Liver (tissue), 9 donors: Measurements from ENCODE around the gene CNOT4. TPM values are rescaled to one million over a fixed set of nuclear protein-coding genes. Genes with fewer than 3 reads are reported as not detected.
"Not testable (repeated sequence)": the region's sequence is repeated elsewhere in the genome, so short reads cannot be mapped to it uniquely, and the experiment has no call there.

Experiments
- DNase-seq: peaks from one replicate; pipeline ENCODE4 v3.0.0-alpha.2; 2017; ENCODE audit warnings: low spot score
- H3K27ac ChIP-seq, 2 donors: one replicate each; pipeline ENCODE4 v1.7.0; 2013; ENCODE audit warnings: inconsistent platforms in 2 of 2, low read length in 2 of 2, control low read depth in 1 of 2, low read depth in 1 of 2, mild to moderate bottlenecking in 1 of 2
- H3K27me3 ChIP-seq, 4 donors: one replicate each; pipeline versions ENCODE4 v1.6.1 to v1.7.0; 2013; ENCODE audit warnings: low read length in 3 of 4, inconsistent platforms in 1 of 4, mild to moderate bottlenecking in 1 of 4, moderate library complexity in 1 of 4; ENCODE audit not compliant: control insufficient read depth in 4 of 4, insufficient read depth in 4 of 4
- H3K36me3 ChIP-seq, 4 donors: one replicate each; pipeline versions ENCODE4 v1.6.1 to v1.7.0; 2013; ENCODE audit warnings: low read length in 3 of 4, mild to moderate bottlenecking in 3 of 4, low read depth in 1 of 4, moderate library complexity in 1 of 4; ENCODE audit not compliant: control insufficient read depth in 4 of 4, insufficient read depth in 3 of 4
- H3K4me1 ChIP-seq, 4 donors: one replicate each; pipeline versions ENCODE4 v1.6.1 to v1.7.0; 2013; ENCODE audit warnings: low read length in 3 of 4, mild to moderate bottlenecking in 3 of 4, moderate library complexity in 1 of 4; ENCODE audit not compliant: control insufficient read depth in 4 of 4, insufficient read depth in 4 of 4
- H3K4me3 ChIP-seq, 3 donors: one replicate each; pipeline versions ENCODE4 v1.6.1 to v1.7.0; 2013; ENCODE audit warnings: low read length in 3 of 3, control low read depth in 1 of 3, low read depth in 1 of 3, mild to moderate bottlenecking in 1 of 3
- H3K9ac ChIP-seq, 2 donors: one replicate each; pipeline ENCODE4 v1.7.0; 2013; ENCODE audit warnings: low read length in 2 of 2, mild to moderate bottlenecking in 2 of 2, moderate library complexity in 2 of 2, control low read depth in 1 of 2, low read depth in 1 of 2
- H3K9me3 ChIP-seq, 4 donors: one replicate each; pipeline versions ENCODE4 v1.6.1 to v1.7.0; 2013; ENCODE audit warnings: low read length in 3 of 4; ENCODE audit not compliant: control insufficient read depth in 4 of 4
- EGR1 ChIP-seq, 2 donors: IDR thresholded peaks; 2 replicates each; pipeline ENCODE4 v1.6.1; 2016 to 2018; ENCODE audit warnings: antibody characterized with exemption in 2 of 2, low read depth in 2 of 2
- FOXA1 ChIP-seq: IDR thresholded peaks from 2 replicates; pipeline ENCODE4 v1.6.1; 2016; ENCODE audit warnings: antibody characterized with exemption
- GABPA ChIP-seq, 2 donors: IDR thresholded peaks in 1 of 2; conservative IDR thresholded peaks in 1 of 2; 2 replicates each; pipeline ENCODE4 v1.6.1; 2016; ENCODE audit warnings: antibody characterized with exemption in 2 of 2, mild to moderate bottlenecking in 1 of 2, moderate library complexity in 1 of 2
- HNF4G ChIP-seq: IDR thresholded peaks from 2 replicates; pipeline ENCODE4 v1.6.1; 2016; ENCODE audit warnings: antibody characterized with exemption
- SP1 ChIP-seq: IDR thresholded peaks from 2 replicates; pipeline ENCODE4 v1.6.1; 2018; ENCODE audit warnings: antibody characterized with exemption, mild to moderate bottlenecking
- TAF1 ChIP-seq: conservative IDR thresholded peaks from 2 replicates; pipeline ENCODE4 v1.6.1; 2016; ENCODE audit warnings: antibody characterized with exemption, mild to moderate bottlenecking
- YY1 ChIP-seq: IDR thresholded peaks from 2 replicates; pipeline ENCODE4 v1.6.1; 2016; ENCODE audit warnings: antibody characterized with exemption, mild to moderate bottlenecking
- WGBS: extraction: QIAGEN DNeasy Blood & Tissue Kit; methylation state at CpG from one replicate; pipeline ENCODE4 v1.1.7; 2013; 5-methylcytosine and 5-hydroxymethylcytosine counted together
- polyA plus RNA-seq, 2 donors: library from polyadenylated mRNA; stranded (reverse) in 1 of 2; unstranded in 1 of 2; fragments of 200-250 nt in 1 of 2; fragments of >200 nt in 1 of 2; fragmentation: Nextera tagmentation in 1 of 2; extraction: Ambion mirVana in 1 of 2; gene quantifications; one replicate each; pipeline versions ENCODE4 v1.2.1 to v1.2.3, GENCODE V29; 2013 to 2015
- total RNA-seq, 2 donors: library from RNA; depleted of rRNA; stranded (reverse); fragments of >200 nt; gene quantifications; one replicate each; pipeline ENCODE4 v1.2.3, GENCODE V29; 2014
- TF ChIP-seq, protein P1 (sequence below): fragments of 150-350 bp; IDR thresholded peaks from 2 replicates; pipeline ENCODE4 v1.5.1; 2017; ENCODE audit warnings: improper control_type of control experiment, low read depth, low read length; ENCODE audit not compliant: missing input control
- TF ChIP-seq, protein P2 (sequence below): IDR thresholded peaks from 2 replicates; pipeline ENCODE4 v1.6.1; 2016; ENCODE audit warnings: antibody characterized with exemption
- TF ChIP-seq, protein P3 (sequence below): IDR thresholded peaks from 2 replicates; pipeline ENCODE4 v1.6.1; 2016; ENCODE audit warnings: antibody characterized with exemption, mild to moderate bottlenecking
- TF ChIP-seq, protein P4 (sequence below): IDR thresholded peaks from 2 replicates; pipeline ENCODE4 v1.6.1; 2016; ENCODE audit warnings: antibody characterized with exemption
- donor health status: healthy.
- donor health status: healthy.
- donor health status: healthy.
- donor health status: healthy.
- donor health status: healthy.

The CNOT4 gene
- total and polyA plus RNA-seq, 4 donors: 3.7 to 11.1 (median 8.6) TPM

DNA sequence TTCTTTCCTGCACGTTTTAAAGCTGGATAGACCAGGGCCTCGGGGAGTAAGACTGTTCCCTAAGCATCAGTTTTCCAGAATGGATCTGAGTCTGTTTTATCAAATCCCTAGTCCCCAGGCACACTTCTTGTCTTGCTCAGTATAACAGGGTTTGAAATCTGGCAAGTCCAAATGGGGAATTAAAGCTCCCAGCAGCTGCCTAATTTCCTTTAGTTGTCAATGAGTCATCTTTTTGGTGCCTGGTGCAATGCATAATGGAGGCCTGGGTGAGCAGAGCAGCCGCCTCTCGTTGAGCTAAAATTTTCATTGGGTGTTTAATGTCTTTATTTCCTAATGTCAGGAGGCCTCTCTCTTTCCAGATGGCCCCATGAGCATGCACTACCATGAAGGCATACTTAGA, 188.3 kb downstream of the CNOT4 start:
- DNase-seq: no peak
- Histone ChIP-seq H3K9ac (no peak overlapping the region), H3K36me3 (no peaks in the 10 kb centered on the region), H3K27ac (no peak overlapping the region), H3K4me1 (no peaks in the 10 kb centered on the region), H3K9me3 (no peaks in the 10 kb centered on the region), H3K4me3 (no peak overlapping the region), H3K27me3 (no peaks in the 10 kb centered on the region)
- TF ChIP-seq SP1: no peak
- TF ChIP-seq, protein P1, sequence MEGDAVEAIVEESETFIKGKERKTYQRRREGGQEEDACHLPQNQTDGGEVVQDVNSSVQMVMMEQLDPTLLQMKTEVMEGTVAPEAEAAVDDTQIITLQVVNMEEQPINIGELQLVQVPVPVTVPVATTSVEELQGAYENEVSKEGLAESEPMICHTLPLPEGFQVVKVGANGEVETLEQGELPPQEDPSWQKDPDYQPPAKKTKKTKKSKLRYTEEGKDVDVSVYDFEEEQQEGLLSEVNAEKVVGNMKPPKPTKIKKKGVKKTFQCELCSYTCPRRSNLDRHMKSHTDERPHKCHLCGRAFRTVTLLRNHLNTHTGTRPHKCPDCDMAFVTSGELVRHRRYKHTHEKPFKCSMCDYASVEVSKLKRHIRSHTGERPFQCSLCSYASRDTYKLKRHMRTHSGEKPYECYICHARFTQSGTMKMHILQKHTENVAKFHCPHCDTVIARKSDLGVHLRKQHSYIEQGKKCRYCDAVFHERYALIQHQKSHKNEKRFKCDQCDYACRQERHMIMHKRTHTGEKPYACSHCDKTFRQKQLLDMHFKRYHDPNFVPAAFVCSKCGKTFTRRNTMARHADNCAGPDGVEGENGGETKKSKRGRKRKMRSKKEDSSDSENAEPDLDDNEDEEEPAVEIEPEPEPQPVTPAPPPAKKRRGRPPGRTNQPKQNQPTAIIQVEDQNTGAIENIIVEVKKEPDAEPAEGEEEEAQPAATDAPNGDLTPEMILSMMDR: no peak
- TF ChIP-seq FOXA1: no peak
- no peak for TF ChIP-seq EGR1 (IDR thresholded peaks at IDR 0.05; ENCODE audit: low read depth in 2 of 2)
- TF ChIP-seq, protein P2, sequence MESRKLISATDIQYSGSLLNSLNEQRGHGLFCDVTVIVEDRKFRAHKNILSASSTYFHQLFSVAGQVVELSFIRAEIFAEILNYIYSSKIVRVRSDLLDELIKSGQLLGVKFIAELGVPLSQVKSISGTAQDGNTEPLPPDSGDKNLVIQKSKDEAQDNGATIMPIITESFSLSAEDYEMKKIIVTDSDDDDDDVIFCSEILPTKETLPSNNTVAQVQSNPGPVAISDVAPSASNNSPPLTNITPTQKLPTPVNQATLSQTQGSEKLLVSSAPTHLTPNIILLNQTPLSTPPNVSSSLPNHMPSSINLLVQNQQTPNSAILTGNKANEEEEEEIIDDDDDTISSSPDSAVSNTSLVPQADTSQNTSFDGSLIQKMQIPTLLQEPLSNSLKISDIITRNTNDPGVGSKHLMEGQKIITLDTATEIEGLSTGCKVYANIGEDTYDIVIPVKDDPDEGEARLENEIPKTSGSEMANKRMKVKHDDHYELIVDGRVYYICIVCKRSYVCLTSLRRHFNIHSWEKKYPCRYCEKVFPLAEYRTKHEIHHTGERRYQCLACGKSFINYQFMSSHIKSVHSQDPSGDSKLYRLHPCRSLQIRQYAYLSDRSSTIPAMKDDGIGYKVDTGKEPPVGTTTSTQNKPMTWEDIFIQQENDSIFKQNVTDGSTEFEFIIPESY: no peak
- TF ChIP-seq, protein P3, sequence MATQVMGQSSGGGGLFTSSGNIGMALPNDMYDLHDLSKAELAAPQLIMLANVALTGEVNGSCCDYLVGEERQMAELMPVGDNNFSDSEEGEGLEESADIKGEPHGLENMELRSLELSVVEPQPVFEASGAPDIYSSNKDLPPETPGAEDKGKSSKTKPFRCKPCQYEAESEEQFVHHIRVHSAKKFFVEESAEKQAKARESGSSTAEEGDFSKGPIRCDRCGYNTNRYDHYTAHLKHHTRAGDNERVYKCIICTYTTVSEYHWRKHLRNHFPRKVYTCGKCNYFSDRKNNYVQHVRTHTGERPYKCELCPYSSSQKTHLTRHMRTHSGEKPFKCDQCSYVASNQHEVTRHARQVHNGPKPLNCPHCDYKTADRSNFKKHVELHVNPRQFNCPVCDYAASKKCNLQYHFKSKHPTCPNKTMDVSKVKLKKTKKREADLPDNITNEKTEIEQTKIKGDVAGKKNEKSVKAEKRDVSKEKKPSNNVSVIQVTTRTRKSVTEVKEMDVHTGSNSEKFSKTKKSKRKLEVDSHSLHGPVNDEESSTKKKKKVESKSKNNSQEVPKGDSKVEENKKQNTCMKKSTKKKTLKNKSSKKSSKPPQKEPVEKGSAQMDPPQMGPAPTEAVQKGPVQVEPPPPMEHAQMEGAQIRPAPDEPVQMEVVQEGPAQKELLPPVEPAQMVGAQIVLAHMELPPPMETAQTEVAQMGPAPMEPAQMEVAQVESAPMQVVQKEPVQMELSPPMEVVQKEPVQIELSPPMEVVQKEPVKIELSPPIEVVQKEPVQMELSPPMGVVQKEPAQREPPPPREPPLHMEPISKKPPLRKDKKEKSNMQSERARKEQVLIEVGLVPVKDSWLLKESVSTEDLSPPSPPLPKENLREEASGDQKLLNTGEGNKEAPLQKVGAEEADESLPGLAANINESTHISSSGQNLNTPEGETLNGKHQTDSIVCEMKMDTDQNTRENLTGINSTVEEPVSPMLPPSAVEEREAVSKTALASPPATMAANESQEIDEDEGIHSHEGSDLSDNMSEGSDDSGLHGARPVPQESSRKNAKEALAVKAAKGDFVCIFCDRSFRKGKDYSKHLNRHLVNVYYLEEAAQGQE: no peak
- no peak for TF ChIP-seq GABPA (IDR thresholded peaks at IDR 0.05 in 1 of 2, conservative IDR thresholded peaks at IDR 0.05 in 1 of 2)
- no peak for TF ChIP-seq HNF4G
- no peak for TF ChIP-seq YY1
- TF ChIP-seq, protein P4, sequence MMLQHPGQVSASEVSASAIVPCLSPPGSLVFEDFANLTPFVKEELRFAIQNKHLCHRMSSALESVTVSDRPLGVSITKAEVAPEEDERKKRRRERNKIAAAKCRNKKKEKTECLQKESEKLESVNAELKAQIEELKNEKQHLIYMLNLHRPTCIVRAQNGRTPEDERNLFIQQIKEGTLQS: no peak
- no peak for TF ChIP-seq TAF1
- 87% methylated on average over 4 of the region's 4 CpGs for WGBS

DNA sequence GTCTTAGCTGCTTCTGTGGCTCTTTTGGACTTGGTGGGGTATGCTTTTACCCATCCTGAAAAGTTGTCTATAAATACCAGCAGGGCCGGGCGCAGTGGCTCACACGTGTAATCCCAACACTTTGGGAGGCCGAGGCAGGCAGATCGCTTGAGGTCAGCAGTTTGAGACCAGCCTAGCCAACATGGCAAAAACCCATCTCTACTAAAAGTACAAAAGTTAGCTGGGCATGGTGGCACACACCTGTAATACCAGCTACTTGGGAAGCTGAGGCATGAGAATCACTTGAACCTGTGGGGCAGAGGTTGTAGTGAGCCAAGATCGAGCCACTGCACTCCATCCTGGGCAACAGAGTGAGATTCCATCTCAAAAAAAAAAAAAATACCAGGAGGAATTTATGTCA, 188.9 kb downstream of the CNOT4 start:
- 85% methylated on average over 6 of the region's 6 CpGs for WGBS
- not testable (repeated sequence) for H3K27me3 ChIP-seq, H3K27ac ChIP-seq, DNase-seq, H3K4me1 ChIP-seq, H3K36me3 ChIP-seq, H3K4me3 ChIP-seq, H3K9me3 ChIP-seq, H3K9ac ChIP-seq
